ENCODE data around the gene DLX1. TPM values are rescaled to one million over a fixed set of nuclear protein-coding genes. Genes with fewer than 3 reads are reported as not detected.
A peak's percentile ranks its signal among the peaks of the same experiment; 100 is the strongest.

The DLX1 gene
- total RNA-seq, 1 experiment from 2014 or later: 3.5 TPM

DNA sequence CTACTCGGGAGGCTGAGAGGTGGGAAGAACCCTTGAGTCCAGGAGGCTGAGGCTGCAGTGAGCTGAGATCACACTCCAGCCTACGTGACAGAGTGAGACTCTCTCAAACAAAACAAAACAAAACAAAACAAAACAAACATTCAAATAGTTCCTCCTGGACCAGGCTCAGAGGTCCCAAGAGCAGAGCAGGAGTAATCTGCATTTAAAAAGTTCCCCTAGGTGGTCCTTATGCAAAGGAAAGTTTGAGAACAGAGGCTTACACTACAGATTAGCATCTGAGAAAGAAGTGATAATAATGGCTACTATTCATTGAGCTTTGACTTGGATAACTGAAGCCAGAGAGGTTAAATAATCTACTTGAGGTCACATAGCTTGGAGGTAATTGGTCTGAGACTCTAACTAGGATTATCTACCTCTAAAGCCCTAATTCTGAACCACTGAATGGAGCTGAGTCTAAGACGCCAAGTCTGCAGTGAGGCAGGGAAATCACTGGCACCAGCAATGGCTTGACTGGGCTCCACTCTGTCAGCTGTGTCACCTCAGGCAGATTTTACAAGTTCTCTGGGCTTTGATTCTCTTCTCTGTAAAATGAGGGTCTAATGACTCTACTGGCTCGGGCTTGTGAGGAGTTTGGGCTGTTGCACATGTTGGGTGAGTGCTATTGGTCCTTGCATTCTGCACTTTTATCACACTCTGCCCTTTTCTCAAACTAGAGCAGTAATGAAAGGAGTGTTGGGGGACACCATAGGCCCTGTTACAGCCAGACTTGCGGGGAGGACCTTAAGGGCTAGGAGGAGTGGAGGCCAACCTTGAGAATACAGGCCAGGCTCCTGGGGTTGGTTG lies 46.6 kb downstream of the DLX1 start:
- no peak for ATAC-seq
- Histone ChIP-seq H3K4me1 (ENCODE audit: control insufficient read depth, insufficient read depth, low read length) (no peaks in the 10 kb centered on the region), H3K4me3 (ENCODE audit: low read depth in 2 of 2, low read length in 2 of 2) (no peak overlapping the region), H3K9me3 (ENCODE audit: control insufficient read depth, insufficient read depth, low read depth, low read length) (no peaks in the 10 kb centered on the region), H3K27ac (ENCODE audit: low read length) (no peak overlapping the region), H3K36me3 (ENCODE audit: control insufficient read depth, insufficient read depth, low read length) (no peaks in the 10 kb centered on the region), H3K27me3 (ENCODE audit: control insufficient read depth, insufficient read depth, low read length) (no peaks in the 10 kb centered on the region; the same call in 1 of the 2 replicates)
- ChIA-PET CTCF (interaction anchor here (0.5 kb wide), 1 partner anchor 104 kb away, joined by 5 read pairs; no protein-coding TSS in a partner anchor), POLR2A (no interaction called here)
- TF ChIP-seq, protein P1, sequence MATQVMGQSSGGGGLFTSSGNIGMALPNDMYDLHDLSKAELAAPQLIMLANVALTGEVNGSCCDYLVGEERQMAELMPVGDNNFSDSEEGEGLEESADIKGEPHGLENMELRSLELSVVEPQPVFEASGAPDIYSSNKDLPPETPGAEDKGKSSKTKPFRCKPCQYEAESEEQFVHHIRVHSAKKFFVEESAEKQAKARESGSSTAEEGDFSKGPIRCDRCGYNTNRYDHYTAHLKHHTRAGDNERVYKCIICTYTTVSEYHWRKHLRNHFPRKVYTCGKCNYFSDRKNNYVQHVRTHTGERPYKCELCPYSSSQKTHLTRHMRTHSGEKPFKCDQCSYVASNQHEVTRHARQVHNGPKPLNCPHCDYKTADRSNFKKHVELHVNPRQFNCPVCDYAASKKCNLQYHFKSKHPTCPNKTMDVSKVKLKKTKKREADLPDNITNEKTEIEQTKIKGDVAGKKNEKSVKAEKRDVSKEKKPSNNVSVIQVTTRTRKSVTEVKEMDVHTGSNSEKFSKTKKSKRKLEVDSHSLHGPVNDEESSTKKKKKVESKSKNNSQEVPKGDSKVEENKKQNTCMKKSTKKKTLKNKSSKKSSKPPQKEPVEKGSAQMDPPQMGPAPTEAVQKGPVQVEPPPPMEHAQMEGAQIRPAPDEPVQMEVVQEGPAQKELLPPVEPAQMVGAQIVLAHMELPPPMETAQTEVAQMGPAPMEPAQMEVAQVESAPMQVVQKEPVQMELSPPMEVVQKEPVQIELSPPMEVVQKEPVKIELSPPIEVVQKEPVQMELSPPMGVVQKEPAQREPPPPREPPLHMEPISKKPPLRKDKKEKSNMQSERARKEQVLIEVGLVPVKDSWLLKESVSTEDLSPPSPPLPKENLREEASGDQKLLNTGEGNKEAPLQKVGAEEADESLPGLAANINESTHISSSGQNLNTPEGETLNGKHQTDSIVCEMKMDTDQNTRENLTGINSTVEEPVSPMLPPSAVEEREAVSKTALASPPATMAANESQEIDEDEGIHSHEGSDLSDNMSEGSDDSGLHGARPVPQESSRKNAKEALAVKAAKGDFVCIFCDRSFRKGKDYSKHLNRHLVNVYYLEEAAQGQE (IDR thresholded peaks at IDR 0.05; ENCODE audit: insufficient read depth in 1 of 2, low read depth in 2 of 2, low read length in 1 of 2): no peak
- TF ChIP-seq POLR2AphosphoS5 (IDR thresholded peaks at IDR 0.05; ENCODE audit: low read depth, low read length) (no peak), SIN3A (IDR thresholded peaks at IDR 0.05; ENCODE audit: borderline replicate concordance, insufficient read depth, low read depth, low read length) (no peak), TCF7L2 (IDR thresholded peaks at IDR 0.05; ENCODE audit: low read depth, low read length) (no peak)
- TF ChIP-seq, protein P2, sequence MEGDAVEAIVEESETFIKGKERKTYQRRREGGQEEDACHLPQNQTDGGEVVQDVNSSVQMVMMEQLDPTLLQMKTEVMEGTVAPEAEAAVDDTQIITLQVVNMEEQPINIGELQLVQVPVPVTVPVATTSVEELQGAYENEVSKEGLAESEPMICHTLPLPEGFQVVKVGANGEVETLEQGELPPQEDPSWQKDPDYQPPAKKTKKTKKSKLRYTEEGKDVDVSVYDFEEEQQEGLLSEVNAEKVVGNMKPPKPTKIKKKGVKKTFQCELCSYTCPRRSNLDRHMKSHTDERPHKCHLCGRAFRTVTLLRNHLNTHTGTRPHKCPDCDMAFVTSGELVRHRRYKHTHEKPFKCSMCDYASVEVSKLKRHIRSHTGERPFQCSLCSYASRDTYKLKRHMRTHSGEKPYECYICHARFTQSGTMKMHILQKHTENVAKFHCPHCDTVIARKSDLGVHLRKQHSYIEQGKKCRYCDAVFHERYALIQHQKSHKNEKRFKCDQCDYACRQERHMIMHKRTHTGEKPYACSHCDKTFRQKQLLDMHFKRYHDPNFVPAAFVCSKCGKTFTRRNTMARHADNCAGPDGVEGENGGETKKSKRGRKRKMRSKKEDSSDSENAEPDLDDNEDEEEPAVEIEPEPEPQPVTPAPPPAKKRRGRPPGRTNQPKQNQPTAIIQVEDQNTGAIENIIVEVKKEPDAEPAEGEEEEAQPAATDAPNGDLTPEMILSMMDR (IDR thresholded peaks at IDR 0.05): no peak
- in situ Hi-C loops (cut with HindIII; ENCODE audit: low pct_unique_long_range_greater_than_20kb, low sequenced_read_pairs): no loop called here
- DNase-seq (ENCODE audit: low read depth, low spot score): no peak
- intact Hi-C loops (cut with micrococcal nuclease; ENCODE audit: unreplicated experiment): no loop called here
- BruUV-seq (replicated peaks): no TSS peak

DNA sequence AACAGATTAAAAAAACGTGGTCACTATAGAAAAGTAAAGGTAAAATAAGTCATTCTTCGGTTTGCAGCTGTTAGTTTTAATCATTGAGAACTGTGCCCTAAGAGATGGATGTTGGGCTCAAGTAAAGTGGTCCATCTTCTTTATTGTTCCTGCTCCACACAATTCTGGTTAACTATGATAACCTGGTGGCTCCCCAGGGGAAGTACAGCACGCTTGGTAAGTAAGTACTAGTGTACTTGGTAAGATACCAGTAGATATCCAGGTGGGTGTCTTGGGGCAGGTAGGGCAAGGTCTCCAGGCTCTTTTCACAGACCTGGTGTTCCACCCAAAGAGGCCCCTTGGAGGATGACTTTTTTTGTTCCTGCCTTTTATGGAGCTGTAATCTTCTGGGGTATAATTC lies 49.0 kb downstream of the DLX1 start:
- in situ Hi-C loops (cut with HindIII; ENCODE audit: low pct_unique_long_range_greater_than_20kb, low sequenced_read_pairs) (no loop called here), intact Hi-C loops (cut with micrococcal nuclease; ENCODE audit: unreplicated experiment) (no loop called here)
- CTCF ChIA-PET: interaction anchor here (0.6 kb wide), 1 partner anchor 144 kb away, joined by 10 read pairs; no protein-coding TSS in a partner anchor
- ATAC-seq: no peak
- no peak for DNase-seq (ENCODE audit: low read depth, low spot score)
- TF ChIP-seq SIN3A (IDR thresholded peaks at IDR 0.05; ENCODE audit: borderline replicate concordance, insufficient read depth, low read depth, low read length) (no peak), POLR2AphosphoS5 (IDR thresholded peaks at IDR 0.05; ENCODE audit: low read depth, low read length) (no peak), TCF7L2 (IDR thresholded peaks at IDR 0.05; ENCODE audit: low read depth, low read length) (no peak)
- TF ChIP-seq, protein P1 (IDR thresholded peaks at IDR 0.05; ENCODE audit: insufficient read depth in 1 of 2, low read depth in 2 of 2, low read length in 1 of 2): no peak
- TF ChIP-seq, protein P2 (IDR thresholded peaks at IDR 0.05): peak; percentile 14; the same call in 1 of the 2 replicates
- no peaks in the 10 kb centered on the region; the same call in 1 of the 2 replicates for H3K27me3 ChIP-seq (ENCODE audit: control insufficient read depth, insufficient read depth, low read length)
- BruUV-seq (replicated peaks): no TSS peak
- no peaks in the 10 kb centered on the region for H3K4me1 ChIP-seq (ENCODE audit: control insufficient read depth, insufficient read depth, low read length)
- H3K36me3 ChIP-seq (ENCODE audit: control insufficient read depth, insufficient read depth, low read length): no peaks in the 10 kb centered on the region
- no peak overlapping the region for H3K4me3 ChIP-seq (ENCODE audit: low read depth in 2 of 2, low read length in 2 of 2)
- H3K9me3 ChIP-seq (ENCODE audit: control insufficient read depth, insufficient read depth, low read depth, low read length): no peaks in the 10 kb centered on the region
- POLR2A ChIA-PET: no interaction called here
- no peak overlapping the region for H3K27ac ChIP-seq (ENCODE audit: low read length)

Measured in Panc1 (cell line).